Mucosa of descending colon (tissue), 3 donors: ENCODE results near the gene ERO1B. TPM values are rescaled to one million over a fixed set of nuclear protein-coding genes. Genes with fewer than 3 reads are reported as not detected.

Experiments
- ATAC-seq: fragments of 200-7000 bp; cut with Tn5 transposase; one replicate; pipeline ENCODE4 v1.9.1; 2020; ENCODE audit warnings: mild to moderate bottlenecking, moderate library complexity
- DNase-seq, 3 donors: peaks; one replicate each; pipeline ENCODE4 v3.0.0-alpha.2; 2020
- H3K36me3 ChIP-seq: fragments of 200-600 bp; one replicate; pipeline ENCODE4 v1.8.0; 2021; ENCODE audit warnings: low read depth, mild to moderate bottlenecking
- H3K4me1 ChIP-seq: fragments of 200-600 bp; one replicate; pipeline ENCODE4 v1.8.0; 2021; ENCODE audit warnings: low read depth, mild to moderate bottlenecking
- H3K4me3 ChIP-seq: fragments of 200-600 bp; one replicate; pipeline ENCODE4 v1.8.0; 2021; ENCODE audit warnings: mild to moderate bottlenecking
- H3K9me3 ChIP-seq: fragments of 200-600 bp; one replicate; pipeline ENCODE4 v1.8.0; 2021; ENCODE audit warnings: mild to moderate bottlenecking
- intact Hi-C, 2 donors: fragments of 100-400 bp; cut with DNase I in 1 of 2; cut with micrococcal nuclease in 1 of 2; formaldehyde crosslinking; loops; one replicate each; pipeline versions ENCODE4 v1.11.0 to v1.11.1; 2022; cut with DNase I, micrococcal nuclease
- total RNA-seq, 3 donors: library from RNA; stranded (reverse); fragmentation: NEBNext Ultra II Directional in 2 of 3; extraction: Animal tissue kit (Norgen Biotek cat#: 25700) in 2 of 3; gene quantifications; one replicate each; pipeline versions ENCODE4 v1.2.1 to v1.2.4, GENCODE V29; 2021 to 2023
- TF ChIP-seq, protein P1 (sequence below): fragments of 200-600 bp; IDR thresholded peaks from one replicate; pipeline ENCODE4 v1.8.0; 2022; ENCODE audit warnings: antibody characterized with exemption, mild to moderate bottlenecking
- donor health status: DM: no; HTN: no; CAD: no; lungs with moderate emphysema.
- donor health status: DM: no; HTN: no; CAD: no.
- donor health status: DM: no; HTN: yes; CAD: no.

The ERO1B gene
- total RNA-seq, 3 donors from 2014 or later, result 1.6 to 8.4 (median 3.0) TPM

- no peak overlapping the region for H3K4me3 ChIP-seq
- peak; percentile 47 for ATAC-seq
- DNase-seq, result no peak
- H3K4me1 ChIP-seq, result no peaks in the 10 kb centered on the region
- TF ChIP-seq, protein P1, sequence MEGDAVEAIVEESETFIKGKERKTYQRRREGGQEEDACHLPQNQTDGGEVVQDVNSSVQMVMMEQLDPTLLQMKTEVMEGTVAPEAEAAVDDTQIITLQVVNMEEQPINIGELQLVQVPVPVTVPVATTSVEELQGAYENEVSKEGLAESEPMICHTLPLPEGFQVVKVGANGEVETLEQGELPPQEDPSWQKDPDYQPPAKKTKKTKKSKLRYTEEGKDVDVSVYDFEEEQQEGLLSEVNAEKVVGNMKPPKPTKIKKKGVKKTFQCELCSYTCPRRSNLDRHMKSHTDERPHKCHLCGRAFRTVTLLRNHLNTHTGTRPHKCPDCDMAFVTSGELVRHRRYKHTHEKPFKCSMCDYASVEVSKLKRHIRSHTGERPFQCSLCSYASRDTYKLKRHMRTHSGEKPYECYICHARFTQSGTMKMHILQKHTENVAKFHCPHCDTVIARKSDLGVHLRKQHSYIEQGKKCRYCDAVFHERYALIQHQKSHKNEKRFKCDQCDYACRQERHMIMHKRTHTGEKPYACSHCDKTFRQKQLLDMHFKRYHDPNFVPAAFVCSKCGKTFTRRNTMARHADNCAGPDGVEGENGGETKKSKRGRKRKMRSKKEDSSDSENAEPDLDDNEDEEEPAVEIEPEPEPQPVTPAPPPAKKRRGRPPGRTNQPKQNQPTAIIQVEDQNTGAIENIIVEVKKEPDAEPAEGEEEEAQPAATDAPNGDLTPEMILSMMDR, result no peak
- H3K9me3 ChIP-seq, result no peaks in the 10 kb centered on the region
- H3K36me3 ChIP-seq, result no peaks in the 10 kb centered on the region
- intact Hi-C loops, result no loop called here
Measured at GRCh38 chr1:236301080-236301957, 19.6 kb upstream of the ERO1B start.

DNA sequence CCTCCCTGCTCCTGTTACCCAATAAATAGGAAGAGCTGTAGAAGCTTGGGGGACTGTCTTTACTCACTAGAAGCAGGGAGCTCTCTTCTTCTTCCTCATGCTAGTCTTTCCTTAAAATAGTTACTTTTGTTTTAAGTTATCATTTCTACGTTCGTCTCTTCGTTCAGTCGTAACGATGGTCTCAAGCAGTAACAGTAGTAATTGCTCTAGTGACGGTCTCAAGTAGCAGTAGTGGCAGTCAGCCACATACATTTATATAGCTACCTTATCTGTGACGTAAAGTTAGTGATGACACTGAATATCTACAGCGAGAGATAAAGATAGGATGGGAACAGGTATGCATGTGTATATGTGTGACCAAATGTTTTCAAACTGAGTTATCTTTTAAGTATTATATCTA is 15.4 kb upstream of the ERO1B start:
- no peaks in the 10 kb centered on the region for H3K4me1 ChIP-seq
- TF ChIP-seq, protein P1, result no peak
- no peak overlapping the region for H3K4me3 ChIP-seq
- H3K9me3 ChIP-seq, result no peaks in the 10 kb centered on the region
- no peak for DNase-seq
- intact Hi-C loops, result no loop called here
- no peaks in the 10 kb centered on the region for H3K36me3 ChIP-seq
- no peak for ATAC-seq

DNA sequence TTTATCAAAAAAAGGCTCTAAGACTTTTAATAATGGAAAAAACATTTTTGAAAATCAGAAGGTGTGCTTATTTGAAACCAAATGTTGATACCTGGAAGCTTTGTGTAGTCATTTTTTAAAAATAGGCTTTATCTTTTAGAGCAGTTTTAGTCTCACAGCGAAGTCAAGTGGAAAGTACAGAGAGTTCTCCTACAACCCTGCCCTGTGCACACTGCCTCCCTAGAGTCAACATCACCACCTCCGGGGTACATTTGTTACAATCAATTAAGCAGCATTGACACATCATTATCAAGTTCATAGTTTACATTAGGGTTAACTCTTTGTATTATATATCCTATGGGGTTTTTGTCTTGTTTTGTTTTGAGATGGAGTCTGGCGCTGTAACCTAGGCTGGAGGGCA is 10.7 kb upstream of the ERO1B start:
- Histone ChIP-seq H3K4me3 (no peak overlapping the region), H3K36me3 (no peaks in the 10 kb centered on the region), H3K9me3 (no peaks in the 10 kb centered on the region), H3K4me1 (no peaks in the 10 kb centered on the region)
- TF ChIP-seq, protein P1, result no peak
- no peak for DNase-seq
- intact Hi-C loops, result no loop called here
- ATAC-seq, result no peak

DNA sequence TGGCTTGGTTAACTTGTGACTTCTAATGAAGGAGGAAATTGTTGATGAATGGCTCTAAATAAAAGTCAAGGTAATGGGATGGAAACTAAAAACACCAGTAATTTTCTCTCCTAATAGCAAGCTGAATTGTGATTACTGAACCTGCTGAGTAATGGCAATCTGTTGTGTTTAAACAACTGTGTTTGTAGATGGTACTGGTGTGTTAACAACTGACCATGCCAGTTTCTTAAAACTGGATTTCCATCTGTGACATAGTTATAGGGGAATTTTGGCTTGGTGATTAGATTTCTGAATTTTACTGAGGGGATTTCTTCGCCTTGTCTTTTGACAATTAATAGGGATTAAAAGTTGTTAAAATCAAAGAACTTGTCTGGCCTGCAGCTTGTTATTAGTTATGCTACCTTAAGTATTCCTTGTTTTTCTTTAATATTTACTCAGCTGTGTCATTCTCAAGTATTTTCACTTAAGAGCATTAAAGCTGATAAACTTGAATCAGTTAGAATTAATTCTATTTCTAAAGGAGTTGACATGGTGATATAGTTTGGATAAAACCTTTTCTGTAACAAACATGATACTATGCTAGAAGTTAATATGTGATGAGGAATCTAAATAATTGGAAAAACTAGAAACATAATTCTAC is 7.9 kb upstream of the ERO1B start:
- H3K36me3 ChIP-seq, result no peaks in the 10 kb centered on the region
- ATAC-seq, result no peak
- TF ChIP-seq, protein P1, result no peak

GRCh38 chr1:236288620-236288976 is 6.8 kb upstream of the ERO1B start:
- DNase-seq (no peak), ATAC-seq (no peak)
- Histone ChIP-seq H3K9me3 (no peaks in the 10 kb centered on the region), H3K4me1 (no peaks in the 10 kb centered on the region), H3K4me3 (no peak overlapping the region), H3K36me3 (no peaks in the 10 kb centered on the region)
- TF ChIP-seq, protein P1, result no peak
- intact Hi-C loops, result no loop called here

More for the DNA sequence above, 7.9 kb upstream of the ERO1B start:
- H3K4me3 ChIP-seq, result no peak overlapping the region
- no peaks in the 10 kb centered on the region for H3K4me1 ChIP-seq
- no peaks in the 10 kb centered on the region for H3K9me3 ChIP-seq
- intact Hi-C loops, result no loop called here
- no peak for DNase-seq
